GM19193 (cell line): ENCODE results near the gene PDS5B.

Experiments
- POLR2A ChIP-seq: IDR thresholded peaks from 4 replicates; pipeline ENCODE4 v1.6.1; 2011; ENCODE audit not compliant: insufficient read depth, insufficient read length; ENCODE audit errors: extremely low read depth

Gene PDS5B

DNA sequence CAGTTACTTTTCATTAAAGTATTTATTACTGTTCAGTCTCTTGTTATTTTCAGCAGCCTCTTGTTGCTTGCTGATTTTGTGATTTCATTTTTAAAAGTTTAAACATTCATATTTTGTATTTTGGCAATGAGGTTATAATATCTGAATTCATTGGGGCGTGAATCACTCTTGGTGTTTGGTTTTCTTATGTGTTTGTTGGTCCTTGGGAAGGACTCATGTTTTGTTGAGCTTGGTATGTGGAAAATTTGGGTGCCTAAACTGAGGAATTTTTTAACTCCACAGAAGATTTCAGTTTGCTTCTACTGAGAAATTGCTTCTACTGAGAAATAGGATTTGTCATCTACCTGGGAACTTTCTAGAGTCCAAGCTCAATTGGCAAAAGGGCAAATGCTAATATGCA lies 38.2 kb downstream of the PDS5B start:
- TF ChIP-seq POLR2A = no peak

DNA sequence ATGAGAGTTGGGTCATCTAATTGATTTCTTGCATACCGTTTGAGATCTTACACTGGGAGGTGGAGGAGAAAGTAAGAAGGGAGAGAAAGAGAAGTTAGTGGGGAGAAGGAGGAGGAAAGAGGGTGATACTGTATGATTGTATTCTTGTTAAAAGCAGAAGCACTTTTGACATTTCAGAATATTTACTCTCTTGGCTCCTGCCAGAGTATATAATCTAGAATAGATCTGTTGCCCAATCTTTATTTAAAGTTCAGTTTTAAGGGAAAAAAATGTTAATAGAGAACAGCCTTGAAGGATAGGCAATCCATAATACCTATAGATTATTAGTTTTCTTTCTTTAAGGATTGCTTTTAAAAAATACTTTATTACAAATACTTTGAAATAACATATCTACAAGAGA lies 41.5 kb downstream of the PDS5B start:
- TF ChIP-seq POLR2A = no peak

DNA sequence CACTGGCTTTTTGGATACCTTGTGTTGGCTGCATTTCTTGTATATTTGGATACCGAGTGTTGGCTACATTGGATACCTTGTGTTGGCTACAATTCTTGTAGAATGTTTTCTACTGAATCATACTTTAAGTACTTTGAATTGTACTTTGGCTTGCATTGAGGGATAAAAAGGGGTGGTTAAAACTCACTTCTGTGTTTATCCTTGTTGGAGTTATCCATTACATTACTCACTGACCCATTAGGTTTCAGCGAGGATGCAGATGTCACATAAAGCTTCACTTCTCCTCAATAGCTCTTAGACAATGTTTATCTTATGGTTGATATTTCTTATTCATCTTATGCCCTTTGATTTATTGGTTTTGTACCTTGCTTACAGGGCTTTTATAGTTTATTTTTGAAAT lies 43.1 kb downstream of the PDS5B start:
- TF ChIP-seq POLR2A = no peak

DNA sequence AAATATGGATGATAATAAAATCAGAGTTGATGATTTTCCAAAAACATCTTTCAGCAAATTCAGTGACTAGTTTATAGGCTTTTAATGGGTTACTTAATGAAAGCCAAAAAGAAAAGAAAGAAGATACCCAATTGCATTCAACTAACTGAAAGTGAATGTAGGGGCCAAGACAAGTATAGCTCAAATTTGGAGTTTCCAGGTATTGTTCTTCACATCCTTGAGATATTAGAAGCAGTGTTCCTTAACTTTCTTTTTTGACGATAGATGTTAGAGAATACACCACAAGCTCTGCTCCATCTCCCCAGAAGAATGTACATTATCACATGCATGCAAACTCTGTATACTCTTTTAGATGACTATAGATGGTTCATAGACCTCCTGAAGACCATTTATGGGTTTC lies 43.6 kb downstream of the PDS5B start:
- TF ChIP-seq POLR2A = no peak

DNA sequence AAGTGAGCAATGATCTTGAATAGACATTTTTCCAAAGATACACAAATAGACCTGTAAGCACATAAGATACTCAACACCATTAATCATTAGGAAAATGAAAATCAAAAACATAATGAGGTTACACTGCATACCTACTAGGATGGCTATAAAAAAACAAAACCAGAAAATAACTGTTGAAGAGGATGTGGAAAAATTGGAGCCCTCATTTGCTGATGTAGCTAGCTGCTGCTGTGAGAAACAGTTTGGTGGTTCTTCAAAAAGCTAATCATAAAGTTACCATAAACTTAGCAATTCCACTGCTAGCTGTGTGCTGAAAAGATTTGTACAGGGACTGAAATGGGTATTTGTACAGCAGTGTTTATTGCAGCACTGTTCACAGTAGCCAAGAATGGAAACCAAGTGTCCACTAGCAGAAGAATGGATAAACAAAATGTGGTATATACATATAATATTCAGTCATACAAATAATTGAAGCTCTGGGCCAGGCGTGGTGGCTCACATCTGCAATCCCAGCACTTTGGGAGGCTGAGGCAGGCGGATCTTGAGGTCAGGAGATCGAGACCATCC lies 46.2 kb downstream of the PDS5B start:
- no peak for TF ChIP-seq POLR2A

DNA sequence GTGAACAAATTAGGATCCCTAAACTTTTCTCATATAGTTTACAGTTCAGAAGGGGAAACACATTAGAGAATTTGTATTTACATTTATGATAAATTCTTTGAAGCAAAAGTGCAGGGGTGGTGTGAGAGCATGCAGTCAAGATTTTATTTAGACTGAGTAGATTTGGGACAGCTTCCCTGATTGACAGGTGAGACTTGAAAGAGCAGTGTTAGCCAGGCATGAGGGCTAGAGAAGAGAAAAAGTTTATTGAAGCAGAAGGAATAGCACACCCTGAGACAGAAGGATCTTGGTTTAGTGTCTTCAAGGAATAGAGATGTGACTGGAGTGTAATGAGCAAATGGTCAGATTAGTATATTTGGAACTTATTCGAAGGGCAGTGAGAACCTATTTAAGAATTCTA lies 50.5 kb downstream of the PDS5B start:
- TF ChIP-seq POLR2A = no peak

DNA sequence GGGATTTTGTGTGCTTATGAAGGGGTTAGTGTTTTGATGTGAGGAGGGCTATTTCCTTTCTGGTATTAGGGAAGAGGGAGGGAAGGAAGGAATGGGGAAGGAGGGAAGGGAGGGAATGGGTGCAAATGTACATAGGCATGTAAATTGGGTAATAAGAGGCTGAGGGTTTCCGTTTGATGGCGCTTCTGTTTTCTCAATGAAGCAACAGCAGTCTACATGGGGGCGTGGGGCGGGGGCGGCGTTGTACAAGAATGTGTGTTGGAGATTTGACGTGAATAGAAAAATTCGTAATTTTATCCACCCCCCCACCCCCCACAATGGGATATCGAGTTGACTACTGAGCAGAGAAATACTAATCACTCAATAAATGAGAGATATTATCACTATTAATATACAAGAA lies 52.5 kb downstream of the PDS5B start:
- no peak for TF ChIP-seq POLR2A

DNA sequence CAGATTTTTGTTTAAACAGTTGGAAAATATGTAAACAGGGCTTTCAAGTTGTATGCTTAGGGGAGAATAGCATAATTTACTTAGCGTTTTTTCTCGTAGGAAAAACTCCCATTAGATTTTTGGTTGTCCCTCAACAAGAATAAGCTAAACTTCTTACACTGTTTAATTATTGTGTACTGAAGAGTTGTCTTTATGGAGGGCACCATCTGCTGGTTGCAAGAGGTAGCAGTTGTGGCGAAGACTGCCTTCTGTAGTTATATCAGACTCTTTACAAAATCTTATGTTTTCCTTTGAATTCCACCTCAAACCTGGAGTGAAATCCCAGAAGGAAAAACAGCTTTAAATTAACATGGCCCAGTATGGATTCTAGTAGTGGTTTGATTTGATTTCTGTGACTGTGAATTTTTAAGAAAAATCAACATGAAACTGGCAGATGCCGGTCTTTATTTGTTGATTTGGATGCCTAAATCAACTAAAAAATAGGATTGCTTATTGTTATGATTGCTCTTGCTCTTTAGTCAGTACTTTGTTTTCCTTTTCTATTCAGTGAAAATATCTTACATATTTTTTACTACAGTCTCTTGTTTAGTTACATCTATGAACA lies 53.4 kb downstream of the PDS5B start:
- no peak for TF ChIP-seq POLR2A

DNA sequence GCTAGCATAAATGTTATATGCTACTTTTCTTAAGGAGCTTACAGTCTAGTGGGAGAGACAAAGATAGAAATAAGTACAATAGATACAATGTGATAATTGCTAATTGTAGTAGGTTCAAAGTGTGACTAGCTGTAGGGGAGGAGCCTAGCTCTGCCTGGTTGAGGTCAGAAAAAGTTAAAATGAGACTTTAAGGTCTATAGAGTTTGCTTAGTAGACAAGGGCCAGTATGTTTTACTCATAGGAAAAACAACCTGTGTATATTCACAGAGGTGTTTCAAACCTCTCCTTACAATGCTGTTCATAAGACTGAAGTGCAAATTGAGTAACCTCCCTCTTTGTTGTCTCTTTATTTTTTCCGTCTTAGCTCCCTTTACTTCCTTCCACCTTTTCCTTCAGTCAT lies 56.1 kb downstream of the PDS5B start:
- no peak for TF ChIP-seq POLR2A

DNA sequence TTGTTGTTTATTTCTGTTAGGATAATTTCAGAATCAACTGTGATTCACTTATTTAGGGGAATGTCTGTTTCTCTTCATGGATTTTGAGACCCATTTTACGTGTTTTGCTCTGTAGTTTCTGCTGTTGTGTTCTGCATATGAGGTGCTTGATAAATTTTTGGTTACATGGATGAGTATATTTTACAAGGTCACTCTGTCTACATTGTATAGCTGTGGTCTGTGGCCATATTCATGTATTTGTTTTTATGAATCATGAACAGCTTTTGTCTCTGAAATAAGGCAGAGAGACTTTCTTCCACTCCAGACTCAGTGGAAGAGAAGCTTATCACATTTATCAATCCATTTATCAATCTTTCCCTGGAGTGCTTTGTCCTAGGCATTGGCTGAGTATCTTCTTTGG lies 56.6 kb downstream of the PDS5B start:
- no peak for TF ChIP-seq POLR2A

DNA sequence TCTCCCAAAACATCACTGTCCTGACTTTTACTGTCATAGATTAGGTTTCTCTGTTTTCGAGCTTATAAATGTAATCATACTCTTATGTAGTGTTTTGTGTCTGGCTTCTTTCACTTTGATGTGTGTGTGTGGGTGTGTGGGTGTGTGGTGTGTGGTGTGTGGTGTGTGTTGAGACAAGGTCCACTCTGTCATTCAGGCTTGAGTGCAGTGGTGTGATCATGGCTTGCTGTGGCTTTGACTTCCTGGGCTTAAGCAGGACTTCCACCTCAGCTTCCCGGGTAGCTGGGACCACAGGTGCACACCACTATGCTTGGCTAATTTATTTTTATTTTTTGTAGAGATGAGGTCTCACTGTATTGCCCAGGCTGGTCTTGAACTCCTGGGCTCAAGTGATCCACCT lies 59.6 kb downstream of the PDS5B start:
- no peak for TF ChIP-seq POLR2A

DNA sequence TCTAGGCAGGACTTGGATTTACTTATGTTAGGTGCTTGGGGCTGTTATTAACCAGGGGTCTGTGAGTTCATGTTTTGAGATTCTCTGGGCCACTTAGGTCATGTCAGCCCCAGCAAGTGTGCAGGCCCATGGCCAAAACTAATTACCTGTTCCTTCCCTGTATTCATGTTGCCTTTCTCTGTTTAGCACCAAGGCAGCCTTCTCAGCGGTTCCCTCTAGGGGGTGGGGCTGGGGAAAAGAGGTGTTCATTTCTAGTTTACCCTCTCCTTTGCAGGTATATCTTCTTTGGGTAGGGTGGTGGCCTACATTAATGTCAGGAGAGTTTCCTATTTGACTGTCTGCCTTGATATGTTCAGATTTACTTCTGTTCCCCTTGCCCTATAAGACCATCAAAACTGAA lies 61.7 kb downstream of the PDS5B start:
- no peak for TF ChIP-seq POLR2A

DNA sequence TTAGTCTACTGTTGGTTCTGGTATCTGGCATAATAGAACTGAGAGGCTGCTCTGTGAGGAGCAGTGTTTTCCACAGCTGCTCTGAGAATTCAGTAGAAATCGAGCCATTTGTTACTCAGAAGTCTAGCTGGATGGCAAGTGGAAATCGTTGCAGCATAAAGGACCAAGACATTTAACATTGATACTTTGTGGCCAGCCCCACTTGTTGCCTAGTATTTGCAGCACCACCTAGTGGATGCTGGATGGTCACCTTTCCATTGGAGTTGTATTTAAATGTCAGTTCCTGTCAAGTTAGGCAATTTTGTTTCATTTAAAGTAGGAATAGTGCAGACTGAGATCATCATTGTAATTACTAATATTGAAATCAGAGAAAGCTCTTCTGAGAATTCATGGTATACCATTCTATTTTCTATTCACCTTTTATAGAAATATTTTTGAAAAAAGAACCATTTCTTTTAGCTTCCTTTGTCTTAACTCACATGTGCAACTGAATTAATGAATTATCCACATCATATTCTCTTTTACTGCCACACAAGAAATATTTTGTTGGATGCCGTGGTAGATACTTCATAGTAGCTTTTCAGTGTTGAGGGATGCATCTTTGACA lies 64.6 kb downstream of the PDS5B start:
- TF ChIP-seq POLR2A = no peak

DNA sequence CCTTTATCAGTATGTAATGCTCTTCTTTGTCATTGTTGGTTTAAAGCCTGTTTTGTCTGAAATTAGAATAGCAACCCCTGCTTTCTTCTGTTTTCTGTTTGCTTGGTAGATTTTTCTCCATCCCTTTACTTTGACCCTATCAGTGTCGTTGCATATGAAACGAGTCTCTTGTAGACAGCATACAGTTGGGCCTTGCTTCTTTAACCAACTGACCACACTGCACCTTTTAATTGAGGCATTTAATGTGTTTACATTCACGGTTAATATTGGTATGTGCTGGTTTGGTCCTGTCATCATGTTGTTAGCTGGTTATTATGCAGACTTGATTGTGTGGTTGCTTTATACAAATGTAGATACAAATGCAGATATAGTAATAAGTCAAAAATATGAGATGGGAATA lies 71.1 kb downstream of the PDS5B start:
- TF ChIP-seq POLR2A = no peak

DNA sequence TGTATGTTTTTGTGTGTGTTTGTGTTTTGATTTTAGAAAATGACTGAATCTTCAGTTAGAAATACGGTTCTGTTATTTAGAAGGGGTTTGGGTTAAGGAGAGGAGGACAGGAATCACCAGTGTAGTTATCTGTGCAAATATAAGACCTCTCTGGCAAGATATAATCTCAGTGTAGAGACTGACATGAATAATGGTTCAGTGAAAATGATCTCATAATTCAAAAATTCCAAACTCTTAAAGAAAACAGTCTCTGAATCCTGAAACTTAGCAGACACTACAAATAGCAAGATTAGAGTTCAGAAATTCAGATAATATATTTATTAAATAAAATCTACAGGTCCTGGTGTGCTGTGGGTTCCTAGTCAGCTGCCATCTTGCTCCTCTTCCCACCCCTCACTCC lies 73.5 kb downstream of the PDS5B start:
- no peak for TF ChIP-seq POLR2A

DNA sequence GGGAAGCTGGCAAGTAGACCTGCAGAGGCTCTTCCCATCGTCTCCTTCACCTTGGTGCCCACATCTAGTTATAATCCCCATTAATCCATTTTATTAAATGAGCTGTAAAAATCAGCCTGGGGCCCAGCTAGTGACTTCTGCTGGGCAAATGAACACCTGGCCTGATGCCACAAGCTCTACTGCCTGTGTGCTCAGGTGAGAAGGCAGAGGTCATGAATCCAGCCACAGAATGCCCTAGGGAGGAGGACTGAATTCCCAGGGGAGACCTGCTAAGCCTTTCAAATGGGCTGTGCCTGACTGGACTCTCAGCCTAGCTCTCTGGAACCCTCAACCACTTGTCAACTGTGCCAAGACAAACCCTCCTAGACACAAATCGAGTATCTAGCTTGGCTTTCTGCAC lies 74.0 kb downstream of the PDS5B start:
- TF ChIP-seq POLR2A = no peak

DNA sequence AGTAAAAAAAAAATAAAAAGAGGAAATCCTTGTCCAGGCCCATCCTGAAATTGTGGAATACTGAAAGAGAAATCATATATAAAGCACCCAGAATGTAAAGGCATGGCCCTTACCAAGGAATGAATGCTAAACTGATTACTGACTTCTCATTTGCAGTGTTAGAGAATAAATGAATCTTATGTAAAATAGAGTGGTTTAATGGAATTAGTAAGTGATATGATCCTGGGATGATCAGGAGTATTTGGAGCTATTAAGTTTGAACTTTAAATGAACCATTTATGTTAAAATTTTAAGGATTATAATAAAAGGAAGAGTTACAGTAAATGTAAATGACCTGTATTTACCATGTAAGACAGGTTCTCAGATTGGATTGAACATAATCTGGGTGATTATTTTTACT lies 75.4 kb downstream of the PDS5B start:
- TF ChIP-seq POLR2A = no peak
